ENCODE measurements around the gene SEPTIN1. TPM values are rescaled to one million over a fixed set of nuclear protein-coding genes. Genes with fewer than 3 reads are reported as not detected.

SEPTIN1 gene
- total and polyA plus RNA-seq, 2 of the 13 experiments (the other 11 are each of a cell fraction or from before 2014, with no cell fraction given) = 0.18 to 0.67 TPM

DNA sequence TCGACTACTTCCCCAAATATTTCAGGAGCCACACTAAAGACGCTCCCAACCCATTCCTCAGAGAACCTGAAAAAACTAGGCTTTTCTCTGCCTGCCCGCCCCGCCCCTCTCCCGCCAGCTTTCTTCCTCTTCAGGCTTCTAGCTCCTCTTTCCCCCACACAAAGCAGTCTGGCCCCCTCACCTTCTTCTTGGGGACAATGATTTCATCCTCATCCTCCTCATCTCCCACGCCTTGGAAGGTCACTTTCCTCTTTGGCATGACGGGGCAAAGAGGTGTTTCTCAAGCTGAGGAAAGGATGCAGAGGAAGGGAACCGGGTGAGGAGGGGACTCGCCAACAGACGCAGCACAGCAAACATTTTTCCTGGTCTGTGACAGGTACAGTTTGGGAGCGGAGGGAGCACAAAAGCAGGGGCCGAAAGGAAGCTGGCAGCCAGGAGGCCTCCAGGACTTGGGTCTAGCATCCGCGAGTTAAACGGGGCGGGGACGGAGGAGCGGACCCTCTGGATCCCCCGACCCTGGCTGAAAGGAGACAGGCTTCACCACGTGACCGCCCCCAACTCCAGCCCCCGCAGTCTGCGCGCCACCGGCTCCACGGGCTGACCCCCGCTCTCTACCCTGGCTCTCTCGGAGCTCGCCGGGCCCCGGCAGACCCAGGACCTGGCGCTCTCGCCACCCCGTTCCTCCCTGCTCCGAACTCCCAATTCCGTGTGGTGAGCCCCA, 27.8 kb downstream of the SEPTIN1 start (continued):
- TF ChIP-seq, protein P1, sequence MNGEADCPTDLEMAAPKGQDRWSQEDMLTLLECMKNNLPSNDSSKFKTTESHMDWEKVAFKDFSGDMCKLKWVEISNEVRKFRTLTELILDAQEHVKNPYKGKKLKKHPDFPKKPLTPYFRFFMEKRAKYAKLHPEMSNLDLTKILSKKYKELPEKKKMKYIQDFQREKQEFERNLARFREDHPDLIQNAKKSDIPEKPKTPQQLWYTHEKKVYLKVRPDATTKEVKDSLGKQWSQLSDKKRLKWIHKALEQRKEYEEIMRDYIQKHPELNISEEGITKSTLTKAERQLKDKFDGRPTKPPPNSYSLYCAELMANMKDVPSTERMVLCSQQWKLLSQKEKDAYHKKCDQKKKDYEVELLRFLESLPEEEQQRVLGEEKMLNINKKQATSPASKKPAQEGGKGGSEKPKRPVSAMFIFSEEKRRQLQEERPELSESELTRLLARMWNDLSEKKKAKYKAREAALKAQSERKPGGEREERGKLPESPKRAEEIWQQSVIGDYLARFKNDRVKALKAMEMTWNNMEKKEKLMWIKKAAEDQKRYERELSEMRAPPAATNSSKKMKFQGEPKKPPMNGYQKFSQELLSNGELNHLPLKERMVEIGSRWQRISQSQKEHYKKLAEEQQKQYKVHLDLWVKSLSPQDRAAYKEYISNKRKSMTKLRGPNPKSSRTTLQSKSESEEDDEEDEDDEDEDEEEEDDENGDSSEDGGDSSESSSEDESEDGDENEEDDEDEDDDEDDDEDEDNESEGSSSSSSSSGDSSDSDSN (CRISPR knock-in tag; IDR thresholded peaks at IDR 0.05) = peak; percentile 40; the same call in 1 of the 2 replicates
- TF ChIP-seq ZNF790 (CRISPR knock-in tag; IDR thresholded peaks at IDR 0.05; ENCODE audit: borderline replicate concordance) = peak; percentile 14; the same call in 1 of the 2 replicates
- peak; percentile 72; the same call in 1 of the 2 replicates for TF ChIP-seq ZNF670 (CRISPR knock-in tag; IDR thresholded peaks at IDR 0.05; ENCODE audit: borderline replicate concordance)
- peak; percentile 99 for TF ChIP-seq AGO1 (IDR thresholded peaks at IDR 0.05; ENCODE audit: low read depth, low read length, poor library complexity, severe bottlenecking)
- TF ChIP-seq ZNF501 (CRISPR knock-in tag; IDR thresholded peaks at IDR 0.05) = peak; percentile 92
- TF ChIP-seq EED (CRISPR knock-in tag; IDR thresholded peaks at IDR 0.05) = peak; percentile 31; the same call in 1 of the 2 replicates
- TF ChIP-seq, protein P2, sequence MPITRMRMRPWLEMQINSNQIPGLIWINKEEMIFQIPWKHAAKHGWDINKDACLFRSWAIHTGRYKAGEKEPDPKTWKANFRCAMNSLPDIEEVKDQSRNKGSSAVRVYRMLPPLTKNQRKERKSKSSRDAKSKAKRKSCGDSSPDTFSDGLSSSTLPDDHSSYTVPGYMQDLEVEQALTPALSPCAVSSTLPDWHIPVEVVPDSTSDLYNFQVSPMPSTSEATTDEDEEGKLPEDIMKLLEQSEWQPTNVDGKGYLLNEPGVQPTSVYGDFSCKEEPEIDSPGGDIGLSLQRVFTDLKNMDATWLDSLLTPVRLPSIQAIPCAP (CRISPR knock-in tag; IDR thresholded peaks at IDR 0.05; ENCODE audit: low read depth) = 0 out of 2 replicates have a peak, but pooled peaks have one; percentile 39
- 0 out of 2 replicates have a peak, but pooled peaks have one; percentile 24 for TF ChIP-seq POLR2AphosphoS5 (IDR thresholded peaks at IDR 0.05; ENCODE audit: low read depth, low read length)
- TF ChIP-seq SNAPC2 (CRISPR knock-in tag; IDR thresholded peaks at IDR 0.05) = peak; percentile 92
- peak; percentile 51; the same call in 1 of the 2 replicates for TF ChIP-seq ZNF468 (CRISPR knock-in tag; IDR thresholded peaks at IDR 0.05)
- TF ChIP-seq ZNF75D (CRISPR knock-in tag; IDR thresholded peaks at IDR 0.05; ENCODE audit: borderline replicate concordance) = peak; percentile 23; the same call in 1 of the 2 replicates
- 0 out of 2 replicates have a peak, but pooled peaks have one; percentile 65 for TF ChIP-seq ZNF703 (CRISPR knock-in tag; IDR thresholded peaks at IDR 0.05; ENCODE audit: borderline replicate concordance)
- TF ChIP-seq SIX1 (CRISPR knock-in tag; IDR thresholded peaks at IDR 0.05; ENCODE audit: borderline replicate concordance) = no peak
- TF ChIP-seq, protein P3, sequence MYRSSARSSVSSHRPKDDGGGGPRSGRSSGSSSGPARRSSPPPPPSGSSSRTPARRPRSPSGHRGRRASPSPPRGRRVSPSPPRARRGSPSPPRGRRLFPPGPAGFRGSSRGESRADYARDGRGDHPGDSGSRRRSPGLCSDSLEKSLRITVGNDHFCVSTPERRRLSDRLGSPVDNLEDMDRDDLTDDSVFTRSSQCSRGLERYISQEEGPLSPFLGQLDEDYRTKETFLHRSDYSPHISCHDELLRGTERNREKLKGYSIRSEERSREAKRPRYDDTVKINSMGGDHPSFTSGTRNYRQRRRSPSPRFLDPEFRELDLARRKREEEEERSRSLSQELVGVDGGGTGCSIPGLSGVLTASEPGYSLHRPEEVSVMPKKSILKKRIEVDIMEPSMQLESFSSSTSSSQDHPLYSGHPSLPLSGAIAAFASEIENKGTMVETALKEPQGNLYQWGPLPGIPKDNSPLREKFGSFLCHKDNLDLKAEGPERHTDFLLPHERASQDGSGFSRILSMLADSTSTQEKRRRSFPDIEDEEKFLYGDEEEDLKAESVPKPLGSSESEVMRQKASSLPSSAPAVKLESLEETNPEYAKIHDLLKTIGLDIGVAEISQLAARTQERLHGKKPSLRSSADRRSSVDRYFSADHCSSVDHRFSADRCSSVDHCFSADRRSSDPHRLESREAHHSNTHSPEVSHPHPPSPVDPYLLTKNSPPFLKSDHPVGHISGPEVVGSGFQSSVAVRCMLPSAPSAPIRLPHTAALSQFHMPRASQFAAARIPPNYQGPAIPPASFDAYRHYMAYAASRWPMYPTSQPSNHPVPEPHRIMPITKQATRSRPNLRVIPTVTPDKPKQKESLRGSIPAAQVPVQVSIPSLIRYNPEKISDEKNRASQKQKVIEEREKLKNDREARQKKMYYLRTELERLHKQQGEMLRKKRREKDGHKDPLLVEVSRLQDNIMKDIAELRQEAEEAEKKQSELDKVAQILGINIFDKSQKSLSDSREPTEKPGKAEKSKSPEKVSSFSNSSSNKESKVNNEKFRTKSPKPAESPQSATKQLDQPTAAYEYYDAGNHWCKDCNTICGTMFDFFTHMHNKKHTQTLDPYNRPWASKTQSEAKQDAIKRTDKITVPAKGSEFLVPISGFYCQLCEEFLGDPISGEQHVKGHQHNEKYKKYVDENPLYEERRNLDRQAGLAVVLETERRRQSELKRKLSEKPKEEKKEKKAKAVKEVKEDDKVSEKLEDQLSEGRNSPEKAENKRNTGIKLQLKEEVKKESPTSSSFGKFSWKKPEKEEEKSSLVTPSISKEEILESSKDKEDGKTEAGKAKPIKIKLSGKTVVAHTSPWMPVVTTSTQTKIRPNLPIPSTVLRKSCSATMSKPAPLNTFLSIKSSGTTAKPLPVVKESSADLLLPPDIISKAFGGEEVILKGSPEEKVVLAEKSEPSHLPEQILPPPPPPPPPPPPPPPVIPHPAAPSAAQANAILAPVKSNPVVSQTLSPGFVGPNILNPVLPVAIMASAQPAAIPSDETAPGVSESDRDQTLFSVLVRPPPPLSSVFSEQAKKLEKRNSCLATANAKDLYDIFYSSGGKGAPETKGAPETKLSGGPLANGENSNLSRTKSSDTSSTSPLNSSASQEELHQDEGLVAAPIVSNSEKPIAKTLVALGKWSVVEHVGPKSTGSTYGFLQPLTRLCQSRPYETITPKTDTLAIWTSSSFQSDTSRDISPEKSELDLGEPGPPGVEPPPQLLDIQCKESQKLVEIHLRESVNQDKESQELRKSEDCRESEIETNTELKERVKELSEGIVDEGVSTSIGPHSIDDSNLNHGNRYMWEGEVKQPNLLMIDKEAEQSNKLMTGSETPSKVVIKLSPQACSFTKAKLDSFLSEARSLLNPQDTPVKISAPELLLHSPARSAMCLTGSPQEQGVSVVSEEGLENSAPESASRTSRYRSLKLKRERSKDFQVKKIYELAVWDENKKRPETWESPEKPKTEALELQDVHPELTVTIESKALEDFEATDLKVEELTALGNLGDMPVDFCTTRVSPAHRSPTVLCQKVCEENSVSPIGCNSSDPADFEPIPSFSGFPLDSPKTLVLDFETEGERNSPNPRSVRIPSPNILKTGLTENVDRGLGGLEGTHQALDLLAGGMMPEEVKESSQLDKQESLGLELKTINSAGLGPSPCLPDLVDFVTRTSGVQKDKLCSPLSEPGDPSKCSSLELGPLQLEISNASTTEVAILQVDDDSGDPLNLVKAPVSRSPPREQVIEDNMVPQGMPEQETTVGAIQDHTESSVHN (CRISPR knock-in tag; IDR thresholded peaks at IDR 0.05) = peak; percentile 42; the same call in 1 of the 2 replicates
- TF ChIP-seq EEA1 (CRISPR knock-in tag; IDR thresholded peaks at IDR 0.05; ENCODE audit: borderline replicate concordance) = no peak
- TF ChIP-seq NAIF1 (CRISPR knock-in tag; IDR thresholded peaks at IDR 0.05; ENCODE audit: borderline replicate concordance) = 0 out of 2 replicates have a peak, but pooled peaks have one; percentile 21
- no peak for TF ChIP-seq FOXK2 (IDR thresholded peaks at IDR 0.05)
